ENCODE results near the gene POU2AF1. TPM values are rescaled to one million over a fixed set of nuclear protein-coding genes. Genes with fewer than 3 reads are reported as not detected.
"Not testable (repeated sequence)": the region's sequence is repeated elsewhere in the genome, so short reads cannot be mapped to it uniquely, and the experiment has no call there.

Gene POU2AF1
- total RNA-seq, 1 experiment from 2014 or later: 0.22 TPM

DNA sequence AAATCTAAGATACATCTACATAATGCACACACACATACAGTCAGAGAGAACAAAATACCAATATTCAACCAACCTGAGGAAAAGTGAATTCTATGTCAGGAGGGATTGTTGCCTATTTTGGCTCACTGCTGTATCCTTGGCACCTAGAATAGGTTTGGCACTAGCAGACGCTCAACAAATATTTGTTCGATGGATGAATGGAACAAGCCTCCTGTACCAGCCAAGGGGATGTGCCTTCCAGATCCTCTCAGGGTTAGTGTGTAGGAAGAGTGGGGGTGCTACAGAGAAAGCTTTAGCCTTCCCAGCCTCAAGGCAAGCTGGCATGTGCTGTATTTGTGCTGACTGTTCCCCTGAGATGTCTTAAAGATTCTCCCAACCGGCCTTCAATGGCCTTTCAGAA lies 23.3 kb upstream of the POU2AF1 start (continued):
- no peak for TF ChIP-seq TP53 (CRISPR knock-in tag; IDR thresholded peaks at IDR 0.05)
- no peak for TF ChIP-seq TEAD1 (CRISPR knock-in tag; IDR thresholded peaks at IDR 0.05)
- no peak for TF ChIP-seq RORB (CRISPR knock-in tag; IDR thresholded peaks at IDR 0.05)
- no peak for TF ChIP-seq SMAD4 (CRISPR knock-in tag; IDR thresholded peaks at IDR 0.05)
- TF ChIP-seq, protein P1, sequence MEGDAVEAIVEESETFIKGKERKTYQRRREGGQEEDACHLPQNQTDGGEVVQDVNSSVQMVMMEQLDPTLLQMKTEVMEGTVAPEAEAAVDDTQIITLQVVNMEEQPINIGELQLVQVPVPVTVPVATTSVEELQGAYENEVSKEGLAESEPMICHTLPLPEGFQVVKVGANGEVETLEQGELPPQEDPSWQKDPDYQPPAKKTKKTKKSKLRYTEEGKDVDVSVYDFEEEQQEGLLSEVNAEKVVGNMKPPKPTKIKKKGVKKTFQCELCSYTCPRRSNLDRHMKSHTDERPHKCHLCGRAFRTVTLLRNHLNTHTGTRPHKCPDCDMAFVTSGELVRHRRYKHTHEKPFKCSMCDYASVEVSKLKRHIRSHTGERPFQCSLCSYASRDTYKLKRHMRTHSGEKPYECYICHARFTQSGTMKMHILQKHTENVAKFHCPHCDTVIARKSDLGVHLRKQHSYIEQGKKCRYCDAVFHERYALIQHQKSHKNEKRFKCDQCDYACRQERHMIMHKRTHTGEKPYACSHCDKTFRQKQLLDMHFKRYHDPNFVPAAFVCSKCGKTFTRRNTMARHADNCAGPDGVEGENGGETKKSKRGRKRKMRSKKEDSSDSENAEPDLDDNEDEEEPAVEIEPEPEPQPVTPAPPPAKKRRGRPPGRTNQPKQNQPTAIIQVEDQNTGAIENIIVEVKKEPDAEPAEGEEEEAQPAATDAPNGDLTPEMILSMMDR (IDR thresholded peaks at IDR 0.05): no peak

DNA sequence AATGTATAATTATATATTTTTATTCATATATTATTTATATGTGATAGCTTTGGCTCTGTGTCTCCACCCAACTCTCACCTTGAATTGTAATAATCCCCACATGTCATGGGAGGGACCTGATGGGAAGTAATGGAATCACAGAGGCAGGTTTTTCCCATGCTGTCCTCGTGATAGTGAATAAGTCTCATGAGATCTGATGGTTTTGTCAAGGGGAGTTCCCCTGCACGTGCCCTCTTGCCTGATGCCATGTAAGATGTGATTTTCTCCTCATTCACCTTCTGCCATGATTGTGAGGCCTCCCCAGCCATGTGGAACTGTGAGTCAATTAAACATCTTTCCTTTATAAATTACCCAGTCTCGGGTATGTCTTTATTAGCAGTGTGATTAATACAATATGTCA lies 22.9 kb upstream of the POU2AF1 start:
- H3K4me1 Mint-ChIP-seq; ATAC-seq; H3K9me3 Mint-ChIP-seq; H3K27me3 Mint-ChIP-seq (ENCODE audit: low read depth); CTCF ChIA-PET; H3K27ac Mint-ChIP-seq; H3K36me3 Mint-ChIP-seq; H3K4me3 Mint-ChIP-seq; POLR2A ChIA-PET; DNase-seq (ENCODE audit: low spot score): not testable (repeated sequence)

DNA sequence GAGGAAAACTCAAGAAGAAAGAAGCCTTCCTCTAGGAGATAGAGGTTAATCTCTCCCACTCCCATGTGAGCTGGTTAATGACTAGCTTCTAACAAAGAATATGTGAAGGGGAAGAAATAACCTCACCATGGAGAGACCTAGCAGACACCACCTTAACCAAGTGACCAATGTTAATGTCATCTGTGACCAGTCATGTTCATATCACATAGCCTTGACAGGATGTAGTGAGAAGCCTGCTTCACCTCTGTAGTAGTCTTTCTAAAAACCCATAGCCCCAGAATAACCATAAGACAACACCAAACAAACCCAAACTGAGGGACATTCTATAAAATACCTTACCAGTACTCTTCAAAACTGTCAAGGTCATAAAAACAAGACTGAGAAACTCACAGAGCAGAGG lies 21.5 kb upstream of the POU2AF1 start:
- TF ChIP-seq SP1 (CRISPR knock-in tag; conservative IDR thresholded peaks at IDR 0.05) (no peak), NR2C2 (CRISPR knock-in tag; IDR thresholded peaks at IDR 0.05) (no peak)
- Mint-ChIP-seq H3K27ac (no peak overlapping the region), H3K27me3 (ENCODE audit: low read depth) (no peaks in the 10 kb centered on the region), H3K9me3 (no peaks in the 10 kb centered on the region), H3K4me1 (no peaks in the 10 kb centered on the region), H3K36me3 (no peaks in the 10 kb centered on the region), H3K4me3 (no peak overlapping the region)
- no peak for ATAC-seq
- ChIA-PET POLR2A (no interaction called here), CTCF (interaction anchor here (0.6 to 1.4 kb wide), 2 partner anchors 28 to 958 kb away, joined by 3 to 4 read pairs; no protein-coding TSS in a partner anchor)
- DNase-seq (ENCODE audit: low spot score): no peak

DNA sequence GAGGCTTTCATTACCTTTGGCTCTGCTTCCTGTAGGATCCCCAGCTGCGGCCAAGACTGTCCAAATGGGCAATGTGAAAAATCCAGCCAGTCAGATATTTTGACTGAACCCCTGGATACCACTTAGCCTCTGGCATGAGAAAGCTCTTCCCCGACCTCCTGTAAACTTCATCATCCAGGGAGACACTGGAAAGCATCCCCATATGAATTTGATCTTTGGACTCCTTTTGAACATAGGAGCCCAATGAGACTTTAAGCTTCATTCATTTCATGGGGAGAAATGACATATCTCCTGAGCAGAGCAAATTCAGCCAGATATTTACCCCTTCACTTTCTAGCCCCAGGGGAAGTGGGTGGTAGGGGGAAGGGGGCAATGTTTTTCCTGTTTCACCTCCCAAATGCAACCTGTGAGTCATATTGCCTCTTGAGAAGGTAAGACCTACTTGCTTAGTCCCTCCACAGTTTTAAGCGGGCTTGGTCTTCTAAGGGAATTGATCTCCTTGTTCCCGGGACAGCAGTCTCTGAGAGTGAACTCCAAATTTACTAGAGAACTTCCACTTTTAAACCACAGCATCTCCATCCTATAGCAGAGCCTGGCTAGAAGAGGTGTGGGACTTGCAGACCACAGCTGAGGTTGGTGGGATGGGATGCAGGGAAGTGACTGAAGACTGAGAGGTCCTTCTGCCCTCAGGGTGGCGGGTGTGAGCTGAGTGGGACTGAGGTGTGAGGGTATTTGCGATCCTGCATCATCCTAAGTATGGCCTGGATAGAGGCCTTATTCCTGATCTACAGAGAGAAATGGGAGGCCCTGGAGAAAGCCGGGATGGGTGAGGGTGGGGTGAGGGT lies 20.3 kb upstream of the POU2AF1 start:
- Mint-ChIP-seq H3K9me3 (no peaks in the 10 kb centered on the region), H3K4me1 (no peaks in the 10 kb centered on the region), H3K36me3 (no peaks in the 10 kb centered on the region), H3K27me3 (ENCODE audit: low read depth) (no peaks in the 10 kb centered on the region), H3K27ac (no peak overlapping the region), H3K4me3 (no peak overlapping the region)
- no peak for DNase-seq (ENCODE audit: low spot score)
- POLR2A ChIA-PET: no interaction called here
- ATAC-seq: peak; percentile 55; the same call in 1 of the 2 replicates
- CTCF ChIA-PET: interaction anchor here (0.6 to 1.4 kb wide), 3 partner anchors 24 to 96 kb away, joined by 3 to 5 read pairs (median 4); no protein-coding TSS in a partner anchor
- TF ChIP-seq, protein P2, sequence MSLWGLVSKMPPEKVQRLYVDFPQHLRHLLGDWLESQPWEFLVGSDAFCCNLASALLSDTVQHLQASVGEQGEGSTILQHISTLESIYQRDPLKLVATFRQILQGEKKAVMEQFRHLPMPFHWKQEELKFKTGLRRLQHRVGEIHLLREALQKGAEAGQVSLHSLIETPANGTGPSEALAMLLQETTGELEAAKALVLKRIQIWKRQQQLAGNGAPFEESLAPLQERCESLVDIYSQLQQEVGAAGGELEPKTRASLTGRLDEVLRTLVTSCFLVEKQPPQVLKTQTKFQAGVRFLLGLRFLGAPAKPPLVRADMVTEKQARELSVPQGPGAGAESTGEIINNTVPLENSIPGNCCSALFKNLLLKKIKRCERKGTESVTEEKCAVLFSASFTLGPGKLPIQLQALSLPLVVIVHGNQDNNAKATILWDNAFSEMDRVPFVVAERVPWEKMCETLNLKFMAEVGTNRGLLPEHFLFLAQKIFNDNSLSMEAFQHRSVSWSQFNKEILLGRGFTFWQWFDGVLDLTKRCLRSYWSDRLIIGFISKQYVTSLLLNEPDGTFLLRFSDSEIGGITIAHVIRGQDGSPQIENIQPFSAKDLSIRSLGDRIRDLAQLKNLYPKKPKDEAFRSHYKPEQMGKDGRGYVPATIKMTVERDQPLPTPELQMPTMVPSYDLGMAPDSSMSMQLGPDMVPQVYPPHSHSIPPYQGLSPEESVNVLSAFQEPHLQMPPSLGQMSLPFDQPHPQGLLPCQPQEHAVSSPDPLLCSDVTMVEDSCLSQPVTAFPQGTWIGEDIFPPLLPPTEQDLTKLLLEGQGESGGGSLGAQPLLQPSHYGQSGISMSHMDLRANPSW (CRISPR knock-in tag; conservative IDR thresholded peaks at IDR 0.05; ENCODE audit: low read depth): no peak
- TF ChIP-seq, protein P3, sequence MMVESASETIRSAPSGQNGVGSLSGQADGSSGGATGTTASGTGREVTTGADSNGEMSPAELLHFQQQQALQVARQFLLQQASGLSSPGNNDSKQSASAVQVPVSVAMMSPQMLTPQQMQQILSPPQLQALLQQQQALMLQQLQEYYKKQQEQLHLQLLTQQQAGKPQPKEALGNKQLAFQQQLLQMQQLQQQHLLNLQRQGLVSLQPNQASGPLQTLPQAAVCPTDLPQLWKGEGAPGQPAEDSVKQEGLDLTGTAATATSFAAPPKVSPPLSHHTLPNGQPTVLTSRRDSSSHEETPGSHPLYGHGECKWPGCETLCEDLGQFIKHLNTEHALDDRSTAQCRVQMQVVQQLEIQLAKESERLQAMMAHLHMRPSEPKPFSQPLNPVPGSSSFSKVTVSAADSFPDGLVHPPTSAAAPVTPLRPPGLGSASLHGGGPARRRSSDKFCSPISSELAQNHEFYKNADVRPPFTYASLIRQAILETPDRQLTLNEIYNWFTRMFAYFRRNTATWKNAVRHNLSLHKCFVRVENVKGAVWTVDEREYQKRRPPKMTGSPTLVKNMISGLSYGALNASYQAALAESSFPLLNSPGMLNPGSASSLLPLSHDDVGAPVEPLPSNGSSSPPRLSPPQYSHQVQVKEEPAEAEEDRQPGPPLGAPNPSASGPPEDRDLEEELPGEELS (CRISPR knock-in tag; IDR thresholded peaks at IDR 0.05): no peak
- TF ChIP-seq, protein P4, sequence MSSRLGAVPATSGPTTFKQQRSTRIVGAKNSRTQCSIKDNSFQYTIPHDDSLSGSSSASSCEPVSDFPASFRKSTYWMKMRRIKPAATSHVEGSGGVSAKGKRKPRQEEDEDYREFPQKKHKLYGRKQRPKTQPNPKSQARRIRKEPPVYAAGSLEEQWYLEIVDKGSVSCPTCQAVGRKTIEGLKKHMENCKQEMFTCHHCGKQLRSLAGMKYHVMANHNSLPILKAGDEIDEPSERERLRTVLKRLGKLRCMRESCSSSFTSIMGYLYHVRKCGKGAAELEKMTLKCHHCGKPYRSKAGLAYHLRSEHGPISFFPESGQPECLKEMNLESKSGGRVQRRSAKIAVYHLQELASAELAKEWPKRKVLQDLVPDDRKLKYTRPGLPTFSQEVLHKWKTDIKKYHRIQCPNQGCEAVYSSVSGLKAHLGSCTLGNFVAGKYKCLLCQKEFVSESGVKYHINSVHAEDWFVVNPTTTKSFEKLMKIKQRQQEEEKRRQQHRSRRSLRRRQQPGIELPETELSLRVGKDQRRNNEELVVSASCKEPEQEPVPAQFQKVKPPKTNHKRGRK (CRISPR knock-in tag; IDR thresholded peaks at IDR 0.05; ENCODE audit: borderline replicate concordance): no peak
- TF ChIP-seq ATF1 (CRISPR knock-in tag; IDR thresholded peaks at IDR 0.05) (no peak), KAT7 (CRISPR knock-in tag; IDR thresholded peaks at IDR 0.05; ENCODE audit: borderline replicate concordance) (no peak), TP53 (CRISPR knock-in tag; IDR thresholded peaks at IDR 0.05) (no peak), ZBTB21 (CRISPR knock-in tag; IDR thresholded peaks at IDR 0.05; ENCODE audit: borderline replicate concordance) (no peak)
- TF ChIP-seq, protein P5, sequence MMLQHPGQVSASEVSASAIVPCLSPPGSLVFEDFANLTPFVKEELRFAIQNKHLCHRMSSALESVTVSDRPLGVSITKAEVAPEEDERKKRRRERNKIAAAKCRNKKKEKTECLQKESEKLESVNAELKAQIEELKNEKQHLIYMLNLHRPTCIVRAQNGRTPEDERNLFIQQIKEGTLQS (CRISPR knock-in tag; conservative IDR thresholded peaks at IDR 0.05): no peak
- TF ChIP-seq, protein P6, sequence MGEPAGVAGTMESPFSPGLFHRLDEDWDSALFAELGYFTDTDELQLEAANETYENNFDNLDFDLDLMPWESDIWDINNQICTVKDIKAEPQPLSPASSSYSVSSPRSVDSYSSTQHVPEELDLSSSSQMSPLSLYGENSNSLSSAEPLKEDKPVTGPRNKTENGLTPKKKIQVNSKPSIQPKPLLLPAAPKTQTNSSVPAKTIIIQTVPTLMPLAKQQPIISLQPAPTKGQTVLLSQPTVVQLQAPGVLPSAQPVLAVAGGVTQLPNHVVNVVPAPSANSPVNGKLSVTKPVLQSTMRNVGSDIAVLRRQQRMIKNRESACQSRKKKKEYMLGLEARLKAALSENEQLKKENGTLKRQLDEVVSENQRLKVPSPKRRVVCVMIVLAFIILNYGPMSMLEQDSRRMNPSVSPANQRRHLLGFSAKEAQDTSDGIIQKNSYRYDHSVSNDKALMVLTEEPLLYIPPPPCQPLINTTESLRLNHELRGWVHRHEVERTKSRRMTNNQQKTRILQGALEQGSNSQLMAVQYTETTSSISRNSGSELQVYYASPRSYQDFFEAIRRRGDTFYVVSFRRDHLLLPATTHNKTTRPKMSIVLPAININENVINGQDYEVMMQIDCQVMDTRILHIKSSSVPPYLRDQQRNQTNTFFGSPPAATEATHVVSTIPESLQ (CRISPR knock-in tag; IDR thresholded peaks at IDR 0.05): no peak
- TF ChIP-seq, protein P7, sequence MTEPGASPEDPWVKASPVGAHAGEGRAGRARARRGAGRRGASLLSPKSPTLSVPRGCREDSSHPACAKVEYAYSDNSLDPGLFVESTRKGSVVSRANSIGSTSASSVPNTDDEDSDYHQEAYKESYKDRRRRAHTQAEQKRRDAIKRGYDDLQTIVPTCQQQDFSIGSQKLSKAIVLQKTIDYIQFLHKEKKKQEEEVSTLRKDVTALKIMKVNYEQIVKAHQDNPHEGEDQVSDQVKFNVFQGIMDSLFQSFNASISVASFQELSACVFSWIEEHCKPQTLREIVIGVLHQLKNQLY (CRISPR knock-in tag; IDR thresholded peaks at IDR 0.05): no peak
- TF ChIP-seq, protein P8, sequence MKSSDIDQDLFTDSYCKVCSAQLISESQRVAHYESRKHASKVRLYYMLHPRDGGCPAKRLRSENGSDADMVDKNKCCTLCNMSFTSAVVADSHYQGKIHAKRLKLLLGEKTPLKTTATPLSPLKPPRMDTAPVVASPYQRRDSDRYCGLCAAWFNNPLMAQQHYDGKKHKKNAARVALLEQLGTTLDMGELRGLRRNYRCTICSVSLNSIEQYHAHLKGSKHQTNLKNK (CRISPR knock-in tag; IDR thresholded peaks at IDR 0.05): no peak
